ENCODE measurements around the gene NUAK1.
A peak's percentile ranks its signal among the peaks of the same experiment; 100 is the strongest.
"Not testable (repeated sequence)": the region's sequence is repeated elsewhere in the genome, so short reads cannot be mapped to it uniquely, and the experiment has no call there.

Gene NUAK1

DNA sequence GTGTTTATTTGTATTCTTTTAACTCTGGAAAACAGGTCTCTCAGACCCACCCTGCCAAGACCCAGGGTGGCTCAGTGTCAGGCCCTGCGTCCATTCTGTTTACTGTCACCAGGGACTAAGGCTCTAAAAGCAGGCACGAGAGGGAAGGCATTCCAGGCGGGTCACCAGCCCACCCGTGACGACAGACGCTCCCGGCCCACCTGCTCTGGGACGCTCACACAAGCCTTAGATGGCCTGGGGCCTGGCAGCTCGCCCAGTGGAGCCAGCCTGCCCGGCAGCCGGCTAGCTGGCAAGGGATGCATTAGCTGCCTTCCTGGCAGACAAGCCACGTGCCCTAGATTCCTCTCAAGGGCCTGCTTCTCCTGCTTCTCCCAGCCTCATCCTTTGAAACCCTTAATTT is 9.2 kb upstream of the NUAK1 start:
- DNase-seq (ENCODE audit: low spot score): no peak

DNA sequence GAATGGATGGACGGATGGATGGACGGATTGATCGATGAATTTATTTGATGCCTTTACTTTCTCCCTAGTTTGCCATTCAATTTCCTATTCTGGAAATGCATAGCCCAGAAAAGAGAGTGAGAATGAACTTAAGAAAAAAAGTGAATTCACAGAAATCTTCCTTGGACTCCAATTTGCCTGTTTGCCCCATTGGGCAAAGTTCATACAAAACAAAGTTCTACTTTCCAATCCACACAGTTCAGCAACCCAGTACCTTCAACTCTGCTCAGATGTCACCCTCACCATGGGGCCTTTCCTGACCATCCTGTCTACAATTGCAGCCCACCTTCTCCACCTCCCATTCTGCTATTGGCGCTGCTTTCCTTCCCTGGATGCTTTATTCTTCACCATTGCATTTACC is 8.2 kb upstream of the NUAK1 start:
- DNase-seq (ENCODE audit: low spot score): no peak

DNA sequence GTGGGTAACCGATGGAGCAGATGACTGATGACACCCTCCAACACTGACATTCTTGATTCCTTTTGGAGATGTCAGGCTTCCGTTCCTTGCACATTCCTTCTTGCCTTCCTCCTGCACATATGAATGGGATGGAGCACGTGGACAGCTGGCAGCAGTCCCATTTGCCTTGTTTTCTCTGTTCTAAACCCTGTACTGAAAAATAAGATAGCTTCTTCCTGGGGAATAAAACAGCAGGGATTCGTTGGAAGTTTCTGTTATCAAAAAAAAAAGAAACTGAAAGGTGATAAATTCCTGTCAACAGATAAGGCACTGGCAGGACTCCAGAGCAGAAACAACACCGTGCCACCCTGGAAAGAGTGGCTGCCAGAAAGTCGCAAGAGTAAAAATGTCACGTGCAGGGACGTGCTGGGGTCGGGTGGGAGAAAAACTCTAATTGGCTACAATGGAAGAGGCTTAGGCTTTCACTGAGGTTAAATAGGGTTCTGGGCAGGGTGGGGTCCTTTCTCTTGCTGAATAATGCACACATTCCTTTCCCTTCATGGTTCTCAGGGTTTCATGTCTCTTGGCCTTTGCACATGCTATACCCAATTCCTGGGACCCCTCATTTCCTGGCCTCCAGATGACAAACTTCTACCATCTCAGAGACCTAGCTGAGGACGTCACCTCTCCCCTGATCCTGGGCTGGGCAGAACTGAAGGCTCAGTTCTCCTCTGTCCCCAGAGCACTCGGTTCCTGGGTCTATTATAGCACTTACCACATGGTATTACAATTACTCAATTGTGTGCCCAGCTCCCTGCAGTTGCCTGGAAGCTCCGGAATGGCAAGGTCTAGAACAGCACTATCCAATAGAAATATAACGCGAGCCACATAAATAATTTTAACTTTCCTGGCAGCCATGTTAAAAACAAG is 7.0 kb upstream of the NUAK1 start:
- no peak for DNase-seq (ENCODE audit: low spot score)

DNA sequence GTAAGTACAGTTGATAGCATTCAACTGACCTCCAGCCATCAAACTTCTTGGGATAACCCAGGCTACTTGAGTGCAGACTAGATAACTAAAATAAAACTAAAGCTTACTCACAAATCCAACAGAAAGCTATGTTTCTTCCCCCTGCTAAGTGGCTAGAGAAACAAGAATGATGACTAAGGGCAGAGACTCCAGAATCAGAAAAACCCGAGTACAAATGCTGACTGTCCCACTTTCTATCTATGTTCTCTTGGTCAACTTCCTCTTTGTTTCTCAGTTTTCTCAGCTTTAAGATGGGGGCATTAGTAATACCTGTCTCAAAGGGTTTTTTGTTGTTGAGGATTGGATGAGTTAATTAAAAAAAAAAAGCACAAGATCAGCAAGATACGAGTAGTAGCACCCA is 6.1 kb upstream of the NUAK1 start:
- DNase-seq (ENCODE audit: low spot score): no peak

DNA sequence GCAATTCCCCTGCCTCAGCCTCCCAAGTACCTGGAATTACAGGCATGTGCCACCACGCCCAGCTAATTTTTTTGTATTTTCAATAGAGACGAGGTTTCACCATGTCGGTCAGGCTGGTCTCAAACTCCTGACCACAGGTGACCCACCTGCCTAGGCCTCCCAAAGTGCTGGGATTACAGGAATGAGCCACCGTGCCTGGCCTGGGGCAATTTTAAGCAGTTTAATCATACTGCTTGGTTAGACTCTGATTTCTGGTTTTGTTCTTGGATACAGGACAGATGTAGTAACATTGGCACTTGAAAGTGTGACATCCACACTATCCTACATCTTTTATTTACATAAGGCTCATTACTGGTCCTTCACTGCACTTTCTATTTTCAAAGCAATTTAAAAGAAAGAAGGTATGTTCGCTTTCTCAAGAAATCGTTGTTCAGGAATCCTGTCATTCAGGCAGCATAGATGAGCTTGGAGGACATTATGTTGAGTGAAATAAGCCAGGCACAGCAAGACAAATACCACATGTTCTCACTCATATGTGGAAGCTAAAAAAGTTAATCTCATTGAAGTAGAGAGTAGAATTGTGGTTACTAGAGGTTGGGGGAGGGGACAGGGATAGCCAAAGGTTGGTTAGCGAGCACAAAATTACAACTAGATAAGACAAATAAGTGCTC is 4.0 kb upstream of the NUAK1 start:
- DNase-seq (ENCODE audit: low spot score): peak; percentile 65

DNA sequence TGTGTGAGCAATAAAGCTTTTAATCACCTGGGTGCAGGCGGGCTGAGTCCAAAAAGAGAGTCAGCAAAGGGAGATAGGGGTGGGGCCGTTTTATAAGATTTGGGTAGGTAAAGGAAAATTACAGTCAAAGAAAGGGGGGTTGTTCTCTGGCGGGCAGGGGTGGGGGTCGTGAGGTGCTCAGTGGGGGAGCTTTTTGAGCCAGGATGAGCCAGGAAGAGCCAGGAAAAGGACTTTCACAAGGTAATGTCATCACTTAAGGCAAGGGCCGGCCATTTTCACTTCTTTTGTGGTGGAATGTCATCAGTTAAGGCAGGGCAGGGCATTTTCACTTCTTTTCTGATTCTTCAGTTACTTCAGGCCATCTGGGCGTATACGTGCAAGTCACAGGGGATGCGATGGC is 3.2 kb upstream of the NUAK1 start:
- DNase-seq (ENCODE audit: low spot score): not testable (repeated sequence)

DNA sequence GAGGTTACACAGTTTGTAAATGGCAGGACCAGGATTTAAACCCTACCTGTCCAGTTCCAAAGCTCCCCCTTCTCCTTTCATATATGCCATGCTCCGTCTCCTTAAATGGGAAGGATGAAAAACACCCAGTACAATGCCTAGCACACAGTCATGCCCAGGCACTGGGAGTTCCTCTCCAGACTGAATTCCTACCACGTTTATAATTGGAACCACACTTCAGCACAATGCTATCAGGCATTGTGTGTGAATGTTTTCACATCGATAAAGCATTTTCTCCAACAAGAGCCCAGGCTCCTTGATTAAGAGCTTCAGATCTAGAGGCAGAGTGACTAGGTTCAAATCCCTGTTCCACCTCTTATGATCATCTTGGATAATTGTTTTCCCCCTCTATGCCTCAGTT is 2.7 kb upstream of the NUAK1 start:
- DNase-seq (ENCODE audit: low spot score): no peak

DNA sequence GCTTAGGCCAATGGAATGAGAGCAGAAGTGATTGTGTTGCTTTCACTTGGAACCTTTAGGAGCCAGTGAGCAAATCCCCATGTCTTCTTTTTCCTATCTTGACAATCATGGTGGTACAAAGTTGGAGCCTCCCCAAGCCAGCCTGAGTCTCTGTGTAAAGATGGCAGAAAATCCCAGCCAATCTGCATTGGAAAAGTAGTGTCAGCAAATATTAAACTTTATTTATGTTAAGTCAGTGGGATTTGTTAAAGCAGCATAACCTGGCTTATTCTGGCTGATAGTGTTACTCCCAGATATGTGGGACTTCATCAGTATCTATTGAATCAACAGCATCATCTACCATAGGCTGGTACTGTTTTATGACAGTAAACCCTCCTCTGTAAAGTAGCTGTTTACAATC is 2.2 kb upstream of the NUAK1 start:
- DNase-seq (ENCODE audit: low spot score): no peak

DNA sequence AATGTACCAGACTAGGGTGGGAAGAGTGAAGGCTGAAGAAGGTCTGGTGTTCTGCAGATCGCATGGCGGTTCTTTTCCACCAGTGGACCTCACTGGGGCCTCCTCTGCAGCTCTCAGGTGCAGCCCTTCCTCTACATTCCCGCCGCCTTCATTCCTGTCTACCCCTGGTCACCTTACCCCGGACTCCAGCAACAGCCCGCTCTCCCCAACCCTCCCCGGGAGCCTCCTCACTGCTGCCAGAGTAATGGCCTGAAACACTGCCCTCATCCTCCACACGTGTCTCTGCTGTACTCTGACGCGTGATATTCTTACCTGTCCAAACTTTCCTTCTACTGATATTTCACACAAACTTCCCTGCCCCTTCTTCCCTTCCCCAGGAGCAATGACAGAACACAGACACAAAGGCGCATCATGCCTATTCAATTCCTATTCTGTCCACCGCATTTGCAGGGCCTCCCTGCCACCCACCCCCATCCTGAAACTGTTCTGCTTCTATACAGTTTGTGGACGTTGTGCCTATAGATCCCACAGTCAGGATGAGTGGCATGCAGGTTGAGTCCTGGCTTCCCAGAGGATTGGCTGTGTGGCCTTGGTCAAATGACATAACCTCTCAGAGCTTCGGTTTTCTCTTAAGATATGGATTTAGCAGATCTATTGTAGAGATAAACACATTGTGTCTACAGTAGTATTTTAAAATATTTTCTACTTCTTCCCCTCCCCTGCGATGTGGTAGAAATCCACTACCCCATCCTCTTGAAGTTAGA is 1.7 kb upstream of the NUAK1 start:
- DNase-seq (ENCODE audit: low spot score): no peak

DNA sequence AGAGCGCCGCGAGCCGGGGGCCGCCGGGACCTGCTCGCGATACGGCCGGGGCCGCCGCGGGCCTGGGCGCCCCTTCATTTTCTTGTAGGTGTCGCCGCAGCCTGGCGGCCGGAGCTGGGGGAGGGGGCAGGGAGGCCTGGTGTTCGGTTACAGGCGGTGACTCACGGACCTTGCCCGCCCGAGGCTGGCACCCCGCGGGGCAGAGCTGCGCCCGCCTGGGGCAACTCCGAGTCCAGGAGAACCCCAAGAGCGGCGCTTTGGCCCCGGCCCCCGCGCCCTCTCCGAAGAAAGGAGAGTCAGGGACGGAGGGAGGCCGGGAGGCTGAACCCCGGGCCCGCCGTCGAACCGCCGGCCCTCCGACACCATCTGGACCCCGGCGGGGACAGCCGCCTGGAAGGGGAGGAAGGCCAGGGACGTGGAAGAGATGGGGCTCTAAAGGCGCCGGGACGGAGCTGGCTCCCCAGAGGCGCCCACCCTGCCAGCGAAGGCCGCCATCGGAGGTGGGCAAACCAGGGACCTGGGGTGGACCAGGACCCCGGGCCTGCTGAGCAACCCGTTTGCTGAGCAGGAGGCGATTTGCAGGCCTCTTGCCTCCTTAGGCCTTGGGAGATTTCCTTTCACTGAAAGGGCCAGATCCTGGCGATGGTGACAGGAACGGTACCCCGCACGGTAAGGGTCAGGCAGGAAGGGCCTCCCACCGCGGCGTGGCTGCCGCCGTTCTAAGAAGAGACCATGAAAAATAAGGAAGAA is 843 bp upstream of the NUAK1 start:
- DNase-seq (ENCODE audit: low spot score): peak; percentile 46

DNA sequence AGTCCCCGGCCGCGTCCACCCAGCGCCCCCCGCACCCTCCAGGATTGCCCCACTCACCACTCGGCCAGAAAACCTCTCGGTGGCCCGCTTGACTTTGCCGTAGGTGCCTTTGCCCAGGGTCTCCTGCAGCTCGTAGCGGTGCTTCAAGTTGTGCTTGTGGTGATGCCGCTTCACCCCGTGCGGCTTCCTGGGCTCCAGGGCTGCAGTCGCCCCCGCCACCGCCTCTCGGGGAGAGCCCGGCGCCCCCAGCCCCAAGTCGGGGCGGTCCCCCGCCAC is 459 bp downstream of the NUAK1 start:
- peak; percentile 47 for DNase-seq (ENCODE audit: low spot score)

DNA sequence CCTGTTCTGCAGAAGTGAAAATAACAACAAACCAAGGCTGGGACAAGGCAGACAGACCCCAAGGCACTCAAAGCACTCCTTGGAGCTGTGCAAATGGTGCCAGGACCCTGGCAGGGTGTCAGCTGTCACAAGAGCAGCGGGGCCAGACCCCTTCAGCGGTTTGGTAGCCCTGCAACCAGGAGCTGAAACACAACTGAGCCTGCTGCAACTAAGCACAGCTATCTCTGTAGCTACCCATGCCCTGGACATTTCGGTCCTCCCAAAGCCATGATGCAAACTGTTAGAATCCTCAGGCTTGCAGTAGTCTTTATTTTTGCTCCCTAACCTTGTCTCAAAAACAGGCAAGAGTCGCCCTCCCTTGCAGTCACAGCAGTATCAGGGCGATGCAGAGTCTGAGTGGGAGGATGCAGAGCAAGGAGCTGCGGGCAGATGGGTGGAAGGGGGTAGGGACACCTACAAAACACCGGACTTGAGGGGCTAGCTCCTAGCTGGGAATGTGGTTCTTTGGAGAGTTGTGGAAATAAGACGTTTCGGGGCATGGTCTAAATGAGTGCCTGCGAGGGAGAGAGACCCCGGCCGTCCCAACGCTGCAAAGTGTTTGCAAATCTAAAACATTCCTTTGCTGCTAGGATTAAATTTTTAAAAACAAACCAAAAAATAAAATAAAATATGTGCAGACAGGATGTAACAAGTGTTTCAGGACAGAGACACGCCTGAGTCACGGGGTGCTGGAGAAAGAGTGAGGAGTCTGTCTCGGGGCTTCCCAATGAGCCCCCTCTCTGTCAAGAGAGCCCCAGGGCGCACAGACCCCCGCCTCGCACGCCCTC is 1.0 kb downstream of the NUAK1 start:
- DNase-seq (ENCODE audit: low spot score): peak; percentile 35

DNA sequence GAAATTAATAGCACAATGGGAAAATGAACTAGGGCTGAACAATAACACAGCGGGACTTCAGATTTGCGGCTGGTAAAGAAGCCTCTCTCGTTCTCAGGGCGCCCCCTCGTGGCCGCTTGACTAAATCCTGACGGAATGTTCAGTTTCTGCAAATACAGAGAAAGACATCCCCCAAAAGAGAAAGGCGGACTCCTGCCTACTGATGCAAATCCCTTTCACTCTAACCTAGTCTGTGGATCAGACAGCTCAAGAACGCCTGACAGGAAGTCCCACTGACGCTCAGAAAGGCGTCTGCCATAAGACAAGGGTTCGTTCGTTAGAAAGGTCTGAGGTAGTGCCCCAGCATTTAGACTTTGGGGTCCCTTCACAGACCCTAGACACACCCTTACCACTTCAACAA is 2.5 kb downstream of the NUAK1 start:
- DNase-seq (ENCODE audit: low spot score): peak; percentile 84

DNA sequence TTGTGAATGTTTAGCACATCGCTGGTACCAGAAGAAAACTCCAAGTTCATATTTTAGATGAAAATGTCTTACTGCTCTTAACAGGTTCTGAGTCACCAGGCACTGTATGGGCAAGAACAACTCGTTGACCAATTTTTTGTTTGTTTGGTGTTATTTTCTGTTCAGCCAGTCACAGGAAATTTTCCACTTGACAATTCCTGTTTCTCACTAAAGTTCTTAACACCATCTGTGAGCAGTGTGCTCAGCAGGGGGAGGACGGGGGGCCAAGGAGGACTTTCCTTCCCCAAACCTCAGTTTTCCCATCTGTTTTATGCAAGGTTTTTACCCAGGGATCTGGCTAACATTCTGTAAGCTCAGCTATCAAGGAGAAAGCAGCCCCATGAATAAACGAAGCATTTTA is 3.0 kb downstream of the NUAK1 start:
- no peak for DNase-seq (ENCODE audit: low spot score)

DNA sequence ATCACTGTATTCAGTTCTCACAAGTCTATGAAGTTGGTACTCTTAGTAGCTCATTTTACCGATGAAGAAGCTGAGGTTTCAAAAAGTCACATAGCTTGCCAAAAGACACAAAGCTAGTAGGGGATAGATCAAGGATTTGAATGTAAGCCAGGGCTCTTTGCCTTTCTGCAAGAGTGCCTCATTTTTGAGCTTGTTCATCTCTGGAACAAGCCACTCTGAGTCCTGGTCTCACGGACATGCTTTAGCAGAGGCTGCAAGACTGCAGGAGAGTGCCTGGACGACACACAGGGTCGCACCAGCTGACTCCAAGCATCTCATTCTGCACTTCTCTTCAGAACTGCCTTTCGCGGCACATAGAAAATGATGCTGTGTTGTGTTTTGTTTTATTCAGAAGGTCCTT is 3.7 kb downstream of the NUAK1 start:
- DNase-seq (ENCODE audit: low spot score): no peak

DNA sequence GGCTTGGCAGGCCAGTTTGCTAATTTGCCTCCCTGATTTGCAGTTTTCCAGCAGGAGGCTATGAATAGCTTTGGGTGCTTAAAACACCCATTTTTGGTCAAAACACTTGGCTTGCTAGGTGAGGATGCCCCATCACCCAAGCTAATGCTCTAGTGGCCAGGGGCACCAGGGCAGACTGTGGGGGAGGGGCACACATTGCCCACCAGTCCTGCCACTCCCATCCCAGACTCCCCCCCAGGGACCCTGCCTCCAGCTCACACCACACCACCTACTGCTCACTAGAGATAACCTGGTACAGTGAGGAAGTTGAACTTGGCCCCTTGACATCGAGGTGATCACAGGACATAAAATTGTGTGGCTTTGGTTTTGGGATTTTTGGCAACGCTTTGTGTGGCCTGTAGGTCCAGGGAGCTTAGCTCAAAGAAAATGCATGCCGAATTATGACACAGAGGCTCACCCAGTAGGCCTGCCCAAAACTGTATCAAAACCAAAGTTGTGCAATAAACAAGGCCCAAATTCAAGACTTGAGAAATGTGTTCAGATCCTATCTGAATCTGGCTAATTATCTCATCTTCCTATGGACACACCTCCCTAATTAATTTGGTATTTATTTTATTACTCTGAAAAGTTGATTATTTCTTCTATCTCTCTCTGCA is 4.3 kb downstream of the NUAK1 start:
- DNase-seq (ENCODE audit: low spot score): no peak

DNA sequence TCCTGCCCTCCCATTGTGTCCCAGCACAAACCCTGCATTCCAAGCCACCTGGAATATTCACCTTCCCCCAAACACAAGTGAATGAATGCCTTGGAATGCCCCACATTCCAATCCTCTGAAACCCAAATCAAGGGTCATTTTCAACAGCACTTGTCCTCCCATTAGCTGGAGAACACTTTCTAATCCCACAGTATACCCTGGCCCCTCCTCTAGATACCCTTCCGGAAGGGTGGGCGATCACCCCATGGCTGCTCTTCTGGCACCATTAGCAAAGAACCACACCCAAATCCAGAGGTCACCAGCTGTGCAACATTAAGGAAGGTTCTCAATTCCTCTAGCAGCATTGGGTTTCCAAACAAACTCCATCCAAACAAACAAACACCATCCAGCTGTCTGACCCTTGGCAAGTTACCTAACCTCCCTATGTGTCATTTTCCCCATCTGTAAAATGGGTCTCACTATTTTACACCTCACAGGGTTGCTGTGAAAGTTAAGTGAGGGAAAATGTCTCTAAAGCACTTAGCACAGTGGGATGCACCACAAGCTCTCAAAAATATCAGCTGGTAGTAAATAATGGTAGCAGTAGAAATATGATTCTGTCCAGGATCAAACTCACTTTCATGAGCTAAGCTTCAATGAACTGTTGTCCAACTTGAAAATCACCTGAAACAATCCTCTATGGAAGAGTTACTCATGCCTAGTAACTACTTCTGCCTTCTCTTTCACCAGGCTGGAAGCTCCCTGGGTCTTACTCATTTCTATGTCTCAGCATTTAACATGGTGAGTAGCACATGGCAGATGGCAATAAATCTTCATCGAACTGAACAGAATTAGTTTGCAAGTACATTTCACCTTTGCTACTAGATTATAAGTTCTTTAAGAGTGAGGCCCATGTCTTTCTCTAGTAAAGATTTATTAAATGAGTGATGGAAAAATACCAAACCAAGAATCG is 5.3 kb downstream of the NUAK1 start:
- DNase-seq (ENCODE audit: low spot score): no peak

DNA sequence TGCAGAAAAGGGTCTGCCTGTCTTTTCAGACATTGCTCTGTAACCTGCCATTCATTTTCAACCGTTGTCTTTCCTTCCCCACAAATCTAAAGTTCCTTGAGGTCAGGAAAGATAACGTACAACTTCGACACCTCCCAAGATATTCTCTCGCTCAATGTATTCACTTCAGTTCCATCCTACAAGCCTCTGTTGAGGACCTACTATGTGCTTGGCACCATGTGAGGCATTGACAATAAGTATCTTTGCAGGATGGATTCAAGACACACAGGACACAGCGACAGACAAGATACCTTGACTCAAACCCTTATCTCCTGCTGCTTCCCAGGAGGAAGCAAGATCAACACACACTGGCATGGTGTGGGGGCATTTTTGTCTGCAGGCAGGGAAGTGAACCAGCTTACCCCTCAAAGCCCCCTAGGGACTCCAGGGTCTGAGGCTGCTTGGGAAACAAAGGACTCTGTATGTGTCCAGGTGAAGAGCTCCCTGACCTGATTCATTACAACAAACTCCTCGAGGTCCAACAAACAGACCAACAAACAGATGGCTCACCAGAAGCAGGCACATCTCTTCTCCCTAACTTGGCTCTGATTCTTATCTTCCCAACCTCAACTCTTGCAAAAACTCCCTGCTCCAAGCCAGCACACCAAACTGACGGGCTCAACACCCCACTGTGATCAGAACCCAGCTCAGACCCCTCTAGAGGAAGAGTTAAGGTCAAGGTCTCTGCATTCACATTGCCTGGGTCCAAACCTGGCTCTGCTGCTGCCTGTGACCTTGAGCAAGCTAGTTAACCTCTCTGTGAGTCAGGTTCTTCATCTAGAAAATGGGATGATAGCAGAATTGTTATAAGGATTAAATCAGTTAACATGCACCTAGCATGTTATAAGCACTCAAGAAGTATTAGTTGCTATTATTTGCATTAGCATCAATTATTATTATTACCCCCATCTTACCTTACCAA is 6.3 kb downstream of the NUAK1 start:
- no peak for DNase-seq (ENCODE audit: low spot score)

All from SK-N-DZ (cell line).